GM19455 (cell line): ENCODE results near the gene CNST.
"Not testable (repeated sequence)": the region's sequence is repeated elsewhere in the genome, so short reads cannot be mapped to it uniquely, and the experiment has no call there.

Source experiments
- ATAC-seq: cut with Tn5 transposase; IDR thresholded peaks from one replicate; pipeline ENCODE4 v1.9.1; 2021; ENCODE audit not compliant: unreplicated experiment

The CNST gene

DNA sequence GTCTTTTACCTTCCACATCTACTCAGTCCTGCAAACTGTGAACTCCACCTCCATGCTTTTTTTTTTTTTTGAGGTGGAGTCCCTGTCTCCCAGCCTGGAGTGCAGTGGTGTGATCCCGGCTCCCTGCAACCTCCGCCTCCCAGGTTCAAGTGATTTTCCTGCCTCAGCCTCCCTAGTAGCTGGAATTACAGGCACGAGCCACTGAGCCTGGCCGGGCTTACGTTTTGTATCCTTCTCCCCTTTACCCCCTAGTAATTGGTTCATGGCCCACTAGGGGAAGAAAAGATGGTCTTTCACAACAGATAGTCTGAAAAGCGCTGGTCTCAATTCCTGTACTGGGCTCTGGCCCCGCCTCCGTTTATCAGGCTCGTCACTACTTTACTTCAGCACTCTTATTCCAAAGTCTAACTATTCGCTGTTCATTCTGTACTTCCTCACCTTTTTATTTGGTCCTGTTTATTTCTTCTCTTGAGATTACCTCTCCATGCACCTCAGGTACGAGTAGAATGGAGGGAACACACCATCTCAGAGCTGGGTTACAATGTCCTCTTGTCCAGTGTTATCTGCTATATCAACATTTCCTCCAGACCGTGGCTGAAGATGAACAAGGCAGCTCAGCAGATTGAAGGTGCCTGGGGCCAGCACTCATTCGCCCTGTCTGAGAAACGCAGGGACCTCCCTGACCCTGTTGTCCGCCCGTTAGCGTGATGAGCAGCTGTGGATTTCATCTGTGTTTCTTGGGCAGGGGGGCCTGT, 16.2 kb downstream of the CNST start:
- no peak for ATAC-seq

DNA sequence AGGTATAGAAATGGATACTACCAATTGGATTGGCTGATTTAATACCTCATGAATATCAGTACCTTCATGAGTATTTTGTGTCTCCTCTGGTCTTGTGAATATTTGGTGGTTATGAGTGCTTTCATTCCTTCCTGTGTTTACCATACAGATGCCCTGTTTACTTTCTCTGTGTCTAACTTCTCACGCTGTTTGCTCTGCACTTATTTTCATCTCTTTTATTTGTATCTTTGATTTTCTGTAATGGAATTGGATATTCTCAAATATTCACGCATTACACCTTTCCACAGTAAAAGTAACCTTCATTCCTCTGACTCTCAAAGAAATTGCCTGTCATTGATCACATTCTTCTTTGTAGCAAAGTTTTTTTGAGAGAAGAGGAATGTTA, 16.8 kb downstream of the CNST start:
- no peak for ATAC-seq

GRCh38 chr1:246583448-246584185, 17.4 kb downstream of the CNST start:
- no peak for ATAC-seq

DNA sequence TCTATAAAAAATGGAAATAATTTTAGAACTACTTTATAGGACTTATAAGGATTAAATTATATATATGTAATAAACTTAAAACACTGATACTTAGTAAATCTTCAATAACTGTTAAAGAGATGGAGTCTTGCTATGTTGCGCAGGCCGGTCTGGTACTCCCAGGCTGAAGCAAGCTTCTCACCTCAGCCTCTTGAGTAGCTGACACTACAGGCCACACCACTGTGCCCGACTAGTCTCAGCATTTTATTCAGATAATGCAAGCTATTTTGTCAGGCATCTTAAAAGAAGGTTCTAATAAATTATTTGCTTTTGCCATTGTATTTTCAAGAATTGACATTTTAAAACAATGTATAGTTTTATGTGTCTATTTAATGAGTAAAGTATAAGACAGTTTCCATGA, 20.8 kb downstream of the CNST start:
- ATAC-seq: no peak

DNA sequence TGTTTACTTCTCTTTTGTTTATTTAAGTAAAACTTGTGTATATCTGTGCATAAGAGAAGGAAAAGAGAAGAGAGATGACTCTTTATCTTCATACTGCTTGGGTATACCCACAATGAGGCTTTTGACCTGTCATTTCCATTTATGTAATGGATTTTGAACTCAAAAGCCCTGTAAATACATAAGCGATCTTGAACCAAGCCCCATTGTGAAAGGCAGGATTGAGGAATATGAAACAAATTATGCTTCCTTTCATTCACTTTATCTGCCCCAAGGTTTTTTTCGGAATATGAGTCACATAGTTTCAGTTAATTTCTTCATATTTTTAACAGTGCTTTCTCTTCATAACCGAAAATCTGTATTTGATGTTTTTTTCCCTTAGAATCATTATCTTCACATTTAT, 21.4 kb downstream of the CNST start:
- no peak for ATAC-seq

DNA sequence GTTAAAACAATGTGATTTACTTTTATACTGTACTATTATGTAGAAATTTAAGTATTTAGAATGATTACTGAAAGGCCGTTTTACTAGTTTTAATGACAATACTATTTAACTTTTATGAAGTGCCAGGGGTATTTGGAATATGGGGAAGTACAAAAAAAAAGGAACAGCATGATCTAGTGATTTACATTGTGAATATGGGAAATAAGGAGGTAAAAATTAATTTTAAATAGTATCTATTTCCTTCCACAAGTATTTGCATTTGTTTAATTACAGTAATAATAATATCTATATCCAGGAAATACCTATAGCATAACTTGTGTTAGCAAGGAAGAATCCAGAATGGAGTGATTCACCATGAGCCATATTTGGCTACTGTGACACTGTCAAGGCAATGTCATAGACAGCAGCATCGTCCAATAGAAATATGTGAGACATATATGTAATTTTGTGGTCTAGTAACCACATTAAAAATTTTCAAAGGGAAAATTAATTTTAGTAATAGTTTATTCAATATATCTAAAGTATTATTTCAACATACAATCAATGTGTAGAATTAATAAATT, 22.0 kb downstream of the CNST start:
- no peak for ATAC-seq

DNA sequence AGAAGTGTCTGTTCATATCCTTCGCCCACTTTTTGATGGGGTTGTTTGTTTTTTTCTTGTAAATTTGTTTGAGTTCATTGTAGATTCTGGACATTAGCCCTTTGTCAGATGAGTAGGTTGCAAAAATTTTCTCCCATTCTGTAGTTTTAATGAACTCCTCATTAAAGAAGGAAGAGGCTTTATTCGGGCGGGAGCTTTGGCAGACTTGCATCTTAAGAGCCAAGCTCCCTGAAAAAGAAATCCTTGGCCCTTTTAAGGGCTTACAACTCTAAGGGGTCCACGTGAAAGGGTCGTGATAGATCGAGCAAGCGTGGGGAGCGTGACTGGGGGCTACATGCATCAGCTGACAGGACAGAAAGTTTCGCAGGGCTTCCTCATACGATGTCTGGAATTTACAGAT, 23.7 kb downstream of the CNST start:
- ATAC-seq: not testable (repeated sequence)

- peak; percentile 33 for ATAC-seq
These were observed 24.8 kb downstream of the CNST start for GRCh38 chr1:246591047-246591446.

DNA sequence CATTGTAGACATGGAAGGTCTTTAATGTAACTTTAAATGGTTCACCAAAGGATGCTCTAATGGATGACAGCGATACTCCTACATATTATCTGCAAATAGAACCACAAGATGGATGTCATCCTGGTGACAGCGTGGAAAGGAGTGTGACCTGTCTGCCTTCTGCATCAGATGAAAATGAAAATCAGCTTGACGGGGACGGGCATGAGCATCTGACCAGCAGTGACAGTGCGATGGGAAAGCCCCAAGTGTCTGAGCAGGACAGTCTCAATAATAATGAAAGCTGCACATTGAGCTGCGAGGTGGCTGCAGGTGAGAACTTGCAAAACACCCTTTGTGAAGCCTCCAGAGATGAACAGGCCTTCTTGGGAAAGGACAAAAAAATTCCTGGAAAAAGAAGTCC, 25.2 kb downstream of the CNST start:
- peak; percentile 89 for ATAC-seq

GRCh38 chr1:246591958-246592357, 25.7 kb downstream of the CNST start:
- peak; percentile 14 for ATAC-seq

- ATAC-seq: no peak
These were observed 26.4 kb downstream of the CNST start for GRCh38 chr1:246592695-246593094.

- ATAC-seq: no peak
These were observed 28.9 kb downstream of the CNST start for GRCh38 chr1:246595146-246595545.

- no peak for ATAC-seq
These were observed 31.1 kb downstream of the CNST start for GRCh38 chr1:246597340-246597739.

DNA sequence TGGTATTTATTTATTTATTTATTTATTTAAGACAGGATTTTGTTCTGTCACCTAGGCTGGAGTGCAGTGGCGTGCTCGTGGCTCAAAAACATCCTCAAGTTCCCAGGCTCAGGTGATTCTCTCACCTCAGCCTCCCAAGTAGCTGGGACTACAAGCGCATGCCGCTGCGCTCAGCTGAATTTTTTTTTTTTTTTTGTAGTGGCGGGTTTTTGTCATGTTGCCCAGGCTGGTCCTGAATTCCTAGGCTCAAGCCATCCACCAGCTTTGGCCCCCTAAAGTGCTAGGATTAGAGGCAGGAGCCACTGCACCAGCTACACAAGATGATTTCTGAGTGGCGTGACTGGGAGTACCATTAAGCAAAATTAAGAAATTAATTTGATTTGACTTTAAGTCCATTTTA, 31.7 kb downstream of the CNST start:
- ATAC-seq: no peak

DNA sequence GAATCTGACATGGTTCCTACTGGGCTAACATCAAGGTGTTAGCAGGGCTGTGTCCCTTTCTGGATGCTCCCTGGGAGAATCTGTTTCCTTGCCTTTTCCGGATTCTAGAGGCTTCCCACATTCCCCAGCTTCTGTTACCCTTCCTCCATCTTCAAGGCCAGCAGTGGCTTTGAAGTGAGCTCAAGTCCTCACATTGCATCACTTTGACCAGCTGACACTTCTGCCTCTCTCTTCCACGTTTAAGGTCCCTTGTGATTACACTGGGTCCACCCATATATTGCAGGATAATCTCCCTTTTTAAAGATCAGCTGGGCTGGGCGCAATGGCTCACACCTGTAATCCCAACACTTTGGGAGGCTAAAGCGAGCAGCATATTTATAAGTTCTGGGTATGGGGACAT, 33.1 kb downstream of the CNST start:
- ATAC-seq: no peak

- no peak for ATAC-seq
These were observed 34.3 kb downstream of the CNST start for GRCh38 chr1:246600579-246600978.

DNA sequence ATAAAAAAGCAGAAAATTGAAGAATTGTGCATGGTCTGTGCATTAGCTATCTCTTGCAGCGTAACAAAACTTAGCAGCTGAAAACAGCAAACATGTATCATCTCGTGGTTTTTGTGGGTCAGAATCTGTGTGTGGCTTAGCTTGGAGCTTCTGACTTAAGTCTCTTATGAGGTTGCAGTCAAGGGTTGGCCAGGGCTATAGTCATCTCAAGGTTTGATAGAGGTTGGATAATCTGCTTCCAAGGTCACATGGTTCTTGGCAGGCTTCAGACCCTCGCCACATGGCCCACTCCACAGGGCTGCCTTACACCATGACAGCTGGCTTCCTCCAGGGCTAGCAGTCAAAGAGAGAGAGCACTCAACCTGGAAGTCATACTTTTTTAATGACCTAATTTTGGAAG, 35.9 kb downstream of the CNST start:
- ATAC-seq: no peak

DNA sequence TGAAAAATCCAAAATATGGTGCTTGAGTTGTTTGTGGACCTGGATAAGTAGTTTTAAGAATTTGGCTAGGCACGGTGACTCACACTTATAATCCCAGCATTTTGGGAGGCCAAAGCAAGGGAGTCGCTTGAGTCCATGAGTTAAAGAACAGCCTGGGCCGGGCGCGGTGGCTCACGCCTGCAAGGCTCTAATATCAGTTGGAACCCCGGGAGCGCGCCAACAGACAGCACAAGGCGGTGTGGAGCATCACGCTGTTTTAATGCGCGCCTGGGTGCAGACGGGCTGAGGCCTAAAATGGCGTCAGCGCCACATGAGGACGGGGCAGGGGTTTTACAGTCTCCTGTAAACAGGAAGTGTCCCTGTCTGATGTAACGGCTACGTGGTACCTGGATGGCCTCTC, 39.0 kb downstream of the CNST start:
- ATAC-seq: not testable (repeated sequence)

DNA sequence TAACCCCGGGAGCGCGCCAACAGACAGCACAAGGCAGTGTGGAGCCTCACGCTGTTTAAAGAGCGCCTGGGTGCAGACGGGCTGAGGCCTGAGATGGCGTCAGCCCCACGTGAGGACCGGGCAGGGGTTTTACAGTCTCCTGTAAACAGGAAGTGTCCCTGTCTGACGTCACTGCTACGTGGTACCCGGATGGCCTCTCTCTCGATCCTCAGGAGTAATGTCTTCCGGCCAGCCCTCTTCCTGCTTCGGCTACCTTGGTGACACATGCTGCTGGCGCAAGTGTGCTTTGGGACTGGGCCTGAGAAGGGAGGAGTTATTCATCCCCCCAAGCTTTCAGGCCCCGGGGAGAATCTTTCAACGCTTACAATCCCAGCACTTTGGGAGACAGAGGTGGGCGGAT, 41.2 kb downstream of the CNST start:
- ATAC-seq: no peak

GRCh38 chr1:246608616-246609376, 42.5 kb downstream of the CNST start:
- ATAC-seq: no peak

DNA sequence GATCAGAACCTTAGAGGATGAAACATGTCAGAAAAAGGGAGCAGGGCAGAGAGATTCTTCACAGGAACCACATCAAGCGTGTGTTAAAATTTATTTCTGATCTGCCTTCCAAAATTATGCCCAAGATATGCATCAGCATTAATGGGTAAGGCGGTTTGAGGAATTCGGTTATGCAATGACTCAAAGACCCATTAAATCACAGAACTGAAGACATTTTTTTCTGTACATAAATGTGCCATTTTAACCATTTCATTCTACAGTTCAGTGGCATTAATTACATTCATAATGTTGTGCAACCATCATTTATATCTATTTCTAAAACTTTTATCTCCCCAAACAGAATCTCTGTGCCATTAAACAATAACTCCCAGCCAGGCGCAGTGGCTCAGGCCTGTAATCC, 43.4 kb downstream of the CNST start:
- ATAC-seq: no peak
